Measurements from ENCODE around the gene NECAB3.

NECAB3 gene

DNA sequence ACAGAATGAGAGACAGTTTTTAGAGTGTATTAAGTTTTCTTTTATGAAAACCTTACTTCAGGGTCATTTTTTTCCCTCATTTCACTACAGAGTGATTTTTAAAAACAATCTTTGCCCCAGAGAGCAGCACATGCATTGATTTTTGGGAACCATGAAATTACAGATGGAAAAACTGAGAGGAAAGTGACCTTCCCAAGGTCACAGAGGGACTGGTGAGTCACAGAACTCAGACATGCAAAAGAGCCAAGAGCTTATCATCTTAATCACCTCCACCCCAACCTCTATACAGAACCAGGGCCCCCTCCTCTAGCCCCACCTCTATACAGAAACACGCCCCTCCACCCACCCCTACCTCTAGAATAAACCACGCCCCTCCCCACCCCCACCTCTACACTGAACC lies 35.2 kb upstream of the NECAB3 start:
- H4K20me1 ChIP-seq (ENCODE audit: insufficient read depth, low read length): no peaks in the 10 kb centered on the region
- no peak overlapping the region for H2AFZ ChIP-seq (ENCODE audit: low read length)
- TF ChIP-seq CTCF (IDR thresholded peaks at IDR 0.05; ENCODE audit: low read length) (no peak), EZH2phosphoT487 (IDR thresholded peaks at IDR 0.05; ENCODE audit: low read length) (no peak), EZH2 (optimal IDR thresholded peaks at IDR 0.05; ENCODE audit: low read depth, low read length) (no peak)
- H3K36me3 ChIP-seq (replicated peaks; ENCODE audit: insufficient read depth, low read length): no peaks in the 10 kb centered on the region
- no peaks in the 10 kb centered on the region for H3K9me3 ChIP-seq (replicated peaks; ENCODE audit: insufficient read depth, low read length)
- no peak overlapping the region for H3K9ac ChIP-seq (ENCODE audit: low read length)
- H3K4me3 ChIP-seq (ENCODE audit: low read length): no peak overlapping the region
- H3F3A ChIP-seq (ENCODE audit: insufficient read depth, low read length): no peaks in the 10 kb centered on the region
- no peak for DNase-seq
- H3K79me2 ChIP-seq (ENCODE audit: low read length): no peaks in the 10 kb centered on the region
- H3K4me2 ChIP-seq (ENCODE audit: low read depth, low read length): no peak overlapping the region
- H3K27me3 ChIP-seq (replicated peaks; ENCODE audit: insufficient read depth, low read length): no peaks in the 10 kb centered on the region
- H3K27ac ChIP-seq (ENCODE audit: low read length): no peak overlapping the region
- H3K9me2 ChIP-seq (replicated peaks; ENCODE audit: insufficient read depth, low read length): no peaks in the 10 kb centered on the region
- H3K4me1 ChIP-seq (ENCODE audit: low read length): no peaks in the 10 kb centered on the region

DNA sequence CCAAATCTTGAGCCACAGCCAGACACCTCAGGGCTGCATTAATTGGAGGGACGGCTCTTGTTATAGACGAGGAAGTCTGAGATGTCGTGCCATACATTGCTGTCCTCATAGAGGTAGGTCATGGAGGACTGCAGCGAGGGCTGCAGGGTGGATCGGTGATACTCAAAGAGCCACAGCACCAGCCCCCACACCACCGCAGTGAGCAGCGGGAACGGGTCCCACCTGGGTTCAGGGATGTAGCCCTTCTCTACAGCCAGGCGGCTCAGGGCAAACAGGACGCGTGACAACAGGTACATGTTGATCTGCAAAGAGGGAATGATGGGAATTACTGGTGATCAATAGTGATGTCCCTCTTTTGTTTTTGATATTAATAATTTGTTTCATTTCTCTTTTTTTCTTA lies 33.4 kb upstream of the NECAB3 start:
- TF ChIP-seq EZH2phosphoT487 (IDR thresholded peaks at IDR 0.05; ENCODE audit: low read length) (no peak), EZH2 (optimal IDR thresholded peaks at IDR 0.05; ENCODE audit: low read depth, low read length) (no peak), CTCF (IDR thresholded peaks at IDR 0.05; ENCODE audit: low read length) (no peak)
- Histone ChIP-seq H3K27me3 (replicated peaks; ENCODE audit: insufficient read depth, low read length) (no peaks in the 10 kb centered on the region), H3K9me3 (replicated peaks; ENCODE audit: insufficient read depth, low read length) (no peaks in the 10 kb centered on the region), H3K4me3 (ENCODE audit: low read length) (no peak overlapping the region), H3K9me2 (replicated peaks; ENCODE audit: insufficient read depth, low read length) (no peaks in the 10 kb centered on the region), H3K36me3 (replicated peaks; ENCODE audit: insufficient read depth, low read length) (no peaks in the 10 kb centered on the region), H2AFZ (ENCODE audit: low read length) (no peak overlapping the region), H3F3A (ENCODE audit: insufficient read depth, low read length) (no peaks in the 10 kb centered on the region), H3K79me2 (ENCODE audit: low read length) (no peaks in the 10 kb centered on the region), H3K9ac (ENCODE audit: low read length) (no peak overlapping the region), H3K4me2 (ENCODE audit: low read depth, low read length) (no peak overlapping the region), H3K27ac (ENCODE audit: low read length) (no peak overlapping the region), H4K20me1 (ENCODE audit: insufficient read depth, low read length) (no peaks in the 10 kb centered on the region), H3K4me1 (ENCODE audit: low read length) (no peaks in the 10 kb centered on the region)
- DNase-seq: no peak

GRCh38 chr20:33704197-33704924 lies 30.1 kb upstream of the NECAB3 start:
- TF ChIP-seq EZH2phosphoT487 (IDR thresholded peaks at IDR 0.05; ENCODE audit: low read length): no peak
- TF ChIP-seq EZH2 (optimal IDR thresholded peaks at IDR 0.05; ENCODE audit: low read depth, low read length): no peak
- TF ChIP-seq CTCF (IDR thresholded peaks at IDR 0.05; ENCODE audit: low read length): no peak
- DNase-seq: no peak
- H3K4me1 ChIP-seq (ENCODE audit: low read length): no peaks in the 10 kb centered on the region
- H3K9ac ChIP-seq (ENCODE audit: low read length): no peak overlapping the region
- no peaks in the 10 kb centered on the region for H3K27me3 ChIP-seq (replicated peaks; ENCODE audit: insufficient read depth, low read length)
- no peaks in the 10 kb centered on the region for H3K9me2 ChIP-seq (replicated peaks; ENCODE audit: insufficient read depth, low read length)
- no peaks in the 10 kb centered on the region for H4K20me1 ChIP-seq (ENCODE audit: insufficient read depth, low read length)
- no peak overlapping the region for H2AFZ ChIP-seq (ENCODE audit: low read length)
- H3F3A ChIP-seq (ENCODE audit: insufficient read depth, low read length): no peaks in the 10 kb centered on the region
- H3K9me3 ChIP-seq (replicated peaks; ENCODE audit: insufficient read depth, low read length): no peaks in the 10 kb centered on the region
- H3K4me2 ChIP-seq (ENCODE audit: low read depth, low read length): no peak overlapping the region
- no peak overlapping the region for H3K27ac ChIP-seq (ENCODE audit: low read length)
- H3K4me3 ChIP-seq (ENCODE audit: low read length): no peak overlapping the region
- no peaks in the 10 kb centered on the region for H3K79me2 ChIP-seq (ENCODE audit: low read length)
- H3K36me3 ChIP-seq (replicated peaks; ENCODE audit: insufficient read depth, low read length): no peaks in the 10 kb centered on the region

Data from MM.1S (cell line).